ENCODE results near the gene SERPINC1. TPM values are rescaled to one million over a fixed set of nuclear protein-coding genes. Genes with fewer than 3 reads are reported as not detected.
A peak's percentile ranks its signal among the peaks of the same experiment; 100 is the strongest.

SERPINC1 gene
- total and polyA plus RNA-seq, 9 of the 15 experiments (the other 6 are each of a cell fraction or from before 2014, with no cell fraction given) = 0.07 to 1.2 (median 0.50) TPM

- peak; percentile 71; the same call in 1 of the 2 replicates for TF ChIP-seq ZNF407 (IDR thresholded peaks at IDR 0.05; ENCODE audit: low read depth)
- TF ChIP-seq ZNF41 (CRISPR knock-in tag; conservative IDR thresholded peaks at IDR 0.05) = no peak
- 0 out of 4 replicates have a peak, but pooled peaks of 1 of the 2 experiments have one; percentile 49 for TF ChIP-seq RCOR1 (IDR thresholded peaks at IDR 0.05; ENCODE audit: borderline replicate concordance in 1 of 2, low read depth in 2 of 2, low read length in 2 of 2)
- 0 out of 2 replicates have a peak, but pooled peaks have one; percentile 26 for TF ChIP-seq CREB1 (IDR thresholded peaks at IDR 0.05)
- no peak for TF ChIP-seq CREB1 (CRISPR knock-in tag; IDR thresholded peaks at IDR 0.05)
- TF ChIP-seq FOXJ2 (tag; IDR thresholded peaks at IDR 0.05) = no peak
- TF ChIP-seq ZBTB33 (CRISPR knock-in tag; IDR thresholded peaks at IDR 0.05) = 0 out of 2 replicates have a peak, but pooled peaks have one; percentile 19
- TF ChIP-seq FOS (IDR thresholded peaks at IDR 0.05; ENCODE audit: extremely low read depth, insufficient read length) = no peak
- TF ChIP-seq XRCC5 (IDR thresholded peaks at IDR 0.05; ENCODE audit: low read depth, low read length) = 0 out of 2 replicates have a peak, but pooled peaks have one; percentile 59
- peak in 1 of 2 experiments; percentile 41; a peak in 1 of 4 replicates for TF ChIP-seq TBL1XR1 (IDR thresholded peaks at IDR 0.05; ENCODE audit: low read length in 2 of 2)
- no peak for TF ChIP-seq ARID2 (IDR thresholded peaks at IDR 0.05)
- no peak for TF ChIP-seq ZBTB7A (IDR thresholded peaks at IDR 0.05; ENCODE audit: borderline replicate concordance, control insufficient read depth, low read depth, low read length)
- no peak for TF ChIP-seq ZBED1 (IDR thresholded peaks at IDR 0.05)
- peak; percentile 82; the same call in 1 of the 2 replicates for TF ChIP-seq EHMT2 (IDR thresholded peaks at IDR 0.05)
- no peak for TF ChIP-seq LARP7 (IDR thresholded peaks at IDR 0.05)
- no peak for TF ChIP-seq SMAD1 (IDR thresholded peaks at IDR 0.05; ENCODE audit: low read depth, low read length, partially characterized antibody)
- no peak for TF ChIP-seq ZNF740 (CRISPR knock-in tag; IDR thresholded peaks at IDR 0.05)
- TF ChIP-seq ZNF740 (tag; IDR thresholded peaks at IDR 0.05) = no peak
These were observed 2.7 kb downstream of the SERPINC1 start (continued) for GRCh38 chr1:173914366-173914871.

All from K562 (cell line).